Endothelial cell of umbilical vein (primary cell): ENCODE data around the gene CAT. TPM values are rescaled to one million over a fixed set of nuclear protein-coding genes. Genes with fewer than 3 reads are reported as not detected.

Source experiments
- BruUV-seq: library from RNA; stranded (reverse); fragments of 400-500 nt; replicated peaks from 2 replicates; lab custom pipeline; 2021; lab: Mats Ljungman, UMichigan
- CTCF ChIA-PET: fragments of 300-600, 350-600 bp; sonication (Branson Sonifier 250); formaldehyde crosslinking; loops from one replicate; lab custom pipeline; 2021; ENCODE audit warnings: antibody characterized with exemption, inconsistent platforms; lab: Charles Lee
- POLR2A ChIA-PET: fragments of 300-600, 350-600 bp; sonication (Branson Sonifier 250); formaldehyde crosslinking; loops from one replicate; lab custom pipeline; 2021; ENCODE audit warnings: antibody characterized with exemption, inconsistent platforms; lab: Charles Lee
- DNase-seq: peaks from one replicate; pipeline ENCODE4 v3.0.0-alpha.2; 2011; ENCODE audit warnings: low read depth, low spot score
- FAIRE-seq: peaks from 2 replicates; lab custom pipeline; 2011; peaks lifted over from hg19 to GRCh38; lab: Jason Lieb, UNC
- H2AFZ ChIP-seq: 2 replicates; pipeline ENCODE4 v1.6.0; 2012; ENCODE audit warnings: low read depth, low read length, control low read depth, inconsistent platforms
- H3K27ac ChIP-seq: 2 replicates; pipeline ENCODE4 v1.5.1; 2011; ENCODE audit warnings: low read depth, mild to moderate bottlenecking, control low read depth, low read length, moderate library complexity; ENCODE audit not compliant: insufficient read depth
- H3K27me3 ChIP-seq, 2 experiments: 2 replicates each; pipeline versions ENCODE4 v1.6.0 to v1.6.1; 2011; ENCODE audit warnings: low read length in 2 of 2, mixed read lengths in 1 of 2; ENCODE audit not compliant: control insufficient read depth in 2 of 2, insufficient read depth in 2 of 2
- H3K36me3 ChIP-seq, 2 experiments: 2 replicates in 1 of 2; 3 replicates in 1 of 2; pipeline ENCODE4 v1.5.1; 2011; ENCODE audit warnings: low read length in 2 of 2, mild to moderate bottlenecking in 1 of 2, moderate library complexity in 1 of 2; ENCODE audit not compliant: control insufficient read depth in 2 of 2, insufficient read depth in 2 of 2; ENCODE audit errors: extremely low read depth in 1 of 2
- H3K4me1 ChIP-seq: 3 replicates; pipeline ENCODE4 v1.5.1; 2011; ENCODE audit warnings: mild to moderate bottlenecking, low read length; ENCODE audit not compliant: control insufficient read depth, insufficient read depth; ENCODE audit errors: extremely low read depth
- H3K4me2 ChIP-seq: 2 replicates; pipeline ENCODE4 v1.6.1; 2011; ENCODE audit warnings: low read length, control low read depth, mixed read lengths; ENCODE audit not compliant: insufficient read depth
- H3K4me3 ChIP-seq, 3 experiments: fragments of 200-600 bp in 1 of 3; sonication (generic), shearing (Covaris generic) in 1 of 3; replicated peaks in 1 of 3; 2 replicates each; pipeline ENCODE4 v1.5.1; 2011 to 2016; ENCODE audit warnings: control low read depth in 3 of 3, low read length in 3 of 3, mild to moderate bottlenecking in 2 of 3, inconsistent platforms in 1 of 3, low read depth in 1 of 3, moderate library complexity in 1 of 3; ENCODE audit not compliant: insufficient read depth in 1 of 3
- H3K79me2 ChIP-seq: 2 replicates; pipeline ENCODE4 v1.6.0; 2012; ENCODE audit warnings: low read length, inconsistent platforms; ENCODE audit not compliant: control insufficient read depth, insufficient read depth
- H3K9ac ChIP-seq: replicated peaks from 2 replicates; pipeline ENCODE3; 2011; ENCODE audit warnings: low read length, control low read depth; ENCODE audit not compliant: insufficient read depth; ENCODE audit errors: extremely low read depth
- H3K9me1 ChIP-seq: replicated peaks from 3 replicates; pipeline ENCODE4 v1.6.0; 2011; ENCODE audit warnings: mild to moderate bottlenecking, low read length; ENCODE audit not compliant: control insufficient read depth, insufficient read depth; ENCODE audit errors: extremely low read depth
- H3K9me3 ChIP-seq: replicated peaks from 2 replicates; pipeline ENCODE4 v1.5.1; 2012; ENCODE audit warnings: low read length, inconsistent platforms; ENCODE audit not compliant: control insufficient read depth, insufficient read depth
- H4K20me1 ChIP-seq: replicated peaks from 2 replicates; pipeline ENCODE3; 2011; ENCODE audit warnings: mild to moderate bottlenecking, low read length; ENCODE audit not compliant: control insufficient read depth, insufficient read depth; ENCODE audit errors: extremely low read depth
- EZH2 ChIP-seq: IDR thresholded peaks from 2 replicates; pipeline ENCODE4 v1.6.1; 2012; ENCODE audit warnings: borderline replicate concordance, low read depth, mild to moderate bottlenecking, moderate library complexity, low read length, inconsistent platforms; ENCODE audit not compliant: severe bottlenecking
- FOS ChIP-seq: IDR thresholded peaks from 2 replicates; pipeline ENCODE4 v1.6.1; 2011; ENCODE audit warnings: mild to moderate bottlenecking, low read length, moderate library complexity, borderline replicate concordance; ENCODE audit not compliant: insufficient read depth
- GATA2 ChIP-seq: IDR thresholded peaks from 2 replicates; pipeline ENCODE4 v1.7.0; 2011; ENCODE audit warnings: low read depth, mild to moderate bottlenecking, moderate library complexity, mixed read lengths, low read length; ENCODE audit not compliant: insufficient read length, insufficient read depth
- POLR2AphosphoS5 ChIP-seq: IDR thresholded peaks from 2 replicates; pipeline ENCODE4 v1.6.1; 2012; ENCODE audit warnings: low read depth, mild to moderate bottlenecking, control low read depth, low read length, moderate library complexity; ENCODE audit not compliant: insufficient read depth
- dilution Hi-C: fragments of 300-500 bp; cut with MboI; formaldehyde crosslinking; loops from one replicate; pipeline ENCODE4 v1.15.0; 2019; ENCODE audit warnings: low sequenced_read_pairs; ENCODE audit not compliant: extremely low pct_ligation_motif_present
- intact Hi-C: fragments of 100-400 bp; cut with micrococcal nuclease; formaldehyde crosslinking; loops from one replicate; pipeline ENCODE4 v1.10.0; 2022
- polyA plus RNA-seq, 4 experiments: library from polyadenylated mRNA; depleted of rRNA in 3 of 4; stranded (reverse) in 3 of 4; unstranded in 1 of 4; fragments of >200 nt; gene quantifications; 2 replicates each; pipeline versions ENCODE4 v1.2.1 to v1.2.3, GENCODE V29; 2011 to 2012; ENCODE audit warnings: missing spikeins in 1 of 4
- total RNA-seq: library from RNA; stranded (reverse); gene quantifications from 2 replicates; pipeline ENCODE4 v1.2.3, GENCODE V29; 2021
- TF ChIP-seq, protein P1 (sequence below), 2 donors: IDR thresholded peaks; 1 replicate in 1 of 2; 2 replicates in 1 of 2; pipeline ENCODE4 v1.5.1; 2011; ENCODE audit warnings: low read length in 2 of 2, mild to moderate bottlenecking in 2 of 2, moderate library complexity in 2 of 2, control low read depth in 1 of 2, inconsistent platforms in 1 of 2, low read depth in 1 of 2; ENCODE audit not compliant: insufficient read depth in 1 of 2; ENCODE audit errors: extremely low read depth in 1 of 2
- TF ChIP-seq, protein P2 (sequence below): IDR thresholded peaks from 2 replicates; pipeline ENCODE4 v1.6.1; 2011; ENCODE audit not compliant: insufficient read depth, insufficient read length

CAT gene
- total and polyA plus RNA-seq, 2 donors (not counting 3 experiments of a cell fraction or from before 2014, with no cell fraction given) = 32.7 to 50.5 TPM

DNA sequence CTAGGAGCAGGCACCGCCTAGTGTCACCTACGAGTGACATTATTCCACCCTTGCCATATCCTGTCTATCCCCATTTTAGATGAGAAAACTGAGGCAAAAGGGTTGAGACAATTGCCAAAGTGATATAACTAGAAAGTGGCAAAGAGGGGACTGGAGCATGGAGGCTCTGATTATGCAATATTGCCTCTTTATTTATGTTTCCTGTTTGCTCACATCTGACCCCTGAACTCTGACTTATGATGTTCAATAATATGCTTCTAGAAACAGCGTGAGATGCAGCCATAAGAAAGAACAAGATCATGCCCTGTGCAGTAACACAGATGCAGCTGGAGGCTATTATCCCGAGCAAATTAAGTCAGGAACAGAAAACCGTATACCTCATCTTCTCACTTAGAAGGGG is 67.1 kb downstream of the CAT start:
- POLR2A ChIA-PET = no interaction called here
- H3K27me3 ChIP-seq = peaks cover 0 to 2% of the 10 kb centered on the region in 2 experiments
- no peaks in the 10 kb centered on the region for H3K9me1 ChIP-seq
- no peaks in the 10 kb centered on the region for H4K20me1 ChIP-seq
- H2AFZ ChIP-seq = no peak overlapping the region
- no peaks in the 10 kb centered on the region for H3K9me3 ChIP-seq
- H3K4me2 ChIP-seq = no peak overlapping the region
- H3K4me1 ChIP-seq = no peaks in the 10 kb centered on the region
- TF ChIP-seq EZH2 (no peak), FOS (no peak), GATA2 (no peak), POLR2AphosphoS5 (no peak)
- TF ChIP-seq, protein P1, sequence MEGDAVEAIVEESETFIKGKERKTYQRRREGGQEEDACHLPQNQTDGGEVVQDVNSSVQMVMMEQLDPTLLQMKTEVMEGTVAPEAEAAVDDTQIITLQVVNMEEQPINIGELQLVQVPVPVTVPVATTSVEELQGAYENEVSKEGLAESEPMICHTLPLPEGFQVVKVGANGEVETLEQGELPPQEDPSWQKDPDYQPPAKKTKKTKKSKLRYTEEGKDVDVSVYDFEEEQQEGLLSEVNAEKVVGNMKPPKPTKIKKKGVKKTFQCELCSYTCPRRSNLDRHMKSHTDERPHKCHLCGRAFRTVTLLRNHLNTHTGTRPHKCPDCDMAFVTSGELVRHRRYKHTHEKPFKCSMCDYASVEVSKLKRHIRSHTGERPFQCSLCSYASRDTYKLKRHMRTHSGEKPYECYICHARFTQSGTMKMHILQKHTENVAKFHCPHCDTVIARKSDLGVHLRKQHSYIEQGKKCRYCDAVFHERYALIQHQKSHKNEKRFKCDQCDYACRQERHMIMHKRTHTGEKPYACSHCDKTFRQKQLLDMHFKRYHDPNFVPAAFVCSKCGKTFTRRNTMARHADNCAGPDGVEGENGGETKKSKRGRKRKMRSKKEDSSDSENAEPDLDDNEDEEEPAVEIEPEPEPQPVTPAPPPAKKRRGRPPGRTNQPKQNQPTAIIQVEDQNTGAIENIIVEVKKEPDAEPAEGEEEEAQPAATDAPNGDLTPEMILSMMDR (IDR thresholded peaks at IDR 0.05; ENCODE audit: extremely low read depth in 1 of 2, insufficient read depth in 1 of 2, low read depth in 1 of 2, low read length in 2 of 2) = no peak
- TF ChIP-seq, protein P2, sequence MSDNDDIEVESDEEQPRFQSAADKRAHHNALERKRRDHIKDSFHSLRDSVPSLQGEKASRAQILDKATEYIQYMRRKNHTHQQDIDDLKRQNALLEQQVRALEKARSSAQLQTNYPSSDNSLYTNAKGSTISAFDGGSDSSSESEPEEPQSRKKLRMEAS = no peak
- no peak overlapping the region for H3K9ac ChIP-seq
- dilution Hi-C loops = no loop called here
- intact Hi-C loops = no loop called here
- FAIRE-seq (no peak), DNase-seq (no peak)
- BruUV-seq = no TSS peak
- H3K36me3 ChIP-seq = no peaks in the 10 kb centered on the region
- CTCF ChIA-PET = no interaction called here
- no peak overlapping the region for H3K4me3 ChIP-seq
- no peak overlapping the region for H3K27ac ChIP-seq
- H3K79me2 ChIP-seq = no peaks in the 10 kb centered on the region
